ENCODE measurements around the gene DRAP1. TPM values are rescaled to one million over a fixed set of nuclear protein-coding genes. Genes with fewer than 3 reads are reported as not detected.

DRAP1 gene
- total RNA-seq, 1 donor from 2014 or later = 68.5 TPM

DNA sequence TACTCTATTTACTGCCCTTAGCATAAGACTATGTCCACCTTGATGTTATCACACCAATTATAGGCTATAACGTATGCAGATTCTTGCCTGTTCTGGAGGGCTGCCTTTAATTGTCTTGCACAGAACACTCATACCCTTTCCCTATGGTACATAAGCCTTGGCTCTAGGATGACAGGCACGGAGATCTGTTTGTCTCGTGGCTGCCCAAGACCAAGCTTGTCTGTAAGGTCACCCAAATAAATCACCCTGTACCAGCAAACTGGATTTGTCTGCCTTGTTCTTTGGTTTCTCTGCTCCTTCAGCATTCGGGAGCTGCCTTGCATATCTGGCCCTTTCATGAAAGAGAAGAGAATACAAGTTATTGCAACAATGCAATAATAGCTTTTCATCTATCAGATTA lies 18.5 kb downstream of the DRAP1 start:
- no peak overlapping the region for H3K4me3 Mint-ChIP-seq
- H3K4me1 Mint-ChIP-seq = peaks cover 3% of the 10 kb centered on the region
- DNase-seq (ENCODE audit: low spot score in 2 of 2, unreplicated experiment in 2 of 2) = no peak
- no peaks in the 10 kb centered on the region for H3K9me3 Mint-ChIP-seq
- TF ChIP-seq, protein P1, sequence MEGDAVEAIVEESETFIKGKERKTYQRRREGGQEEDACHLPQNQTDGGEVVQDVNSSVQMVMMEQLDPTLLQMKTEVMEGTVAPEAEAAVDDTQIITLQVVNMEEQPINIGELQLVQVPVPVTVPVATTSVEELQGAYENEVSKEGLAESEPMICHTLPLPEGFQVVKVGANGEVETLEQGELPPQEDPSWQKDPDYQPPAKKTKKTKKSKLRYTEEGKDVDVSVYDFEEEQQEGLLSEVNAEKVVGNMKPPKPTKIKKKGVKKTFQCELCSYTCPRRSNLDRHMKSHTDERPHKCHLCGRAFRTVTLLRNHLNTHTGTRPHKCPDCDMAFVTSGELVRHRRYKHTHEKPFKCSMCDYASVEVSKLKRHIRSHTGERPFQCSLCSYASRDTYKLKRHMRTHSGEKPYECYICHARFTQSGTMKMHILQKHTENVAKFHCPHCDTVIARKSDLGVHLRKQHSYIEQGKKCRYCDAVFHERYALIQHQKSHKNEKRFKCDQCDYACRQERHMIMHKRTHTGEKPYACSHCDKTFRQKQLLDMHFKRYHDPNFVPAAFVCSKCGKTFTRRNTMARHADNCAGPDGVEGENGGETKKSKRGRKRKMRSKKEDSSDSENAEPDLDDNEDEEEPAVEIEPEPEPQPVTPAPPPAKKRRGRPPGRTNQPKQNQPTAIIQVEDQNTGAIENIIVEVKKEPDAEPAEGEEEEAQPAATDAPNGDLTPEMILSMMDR (IDR thresholded peaks at IDR 0.05; ENCODE audit: unreplicated experiment) = no peak
- peaks cover 22% of the 10 kb centered on the region for H3K27me3 Mint-ChIP-seq (ENCODE audit: low read depth)
- H3K27ac Mint-ChIP-seq = no peak overlapping the region
- H3K36me3 Mint-ChIP-seq = no peaks in the 10 kb centered on the region

DNA sequence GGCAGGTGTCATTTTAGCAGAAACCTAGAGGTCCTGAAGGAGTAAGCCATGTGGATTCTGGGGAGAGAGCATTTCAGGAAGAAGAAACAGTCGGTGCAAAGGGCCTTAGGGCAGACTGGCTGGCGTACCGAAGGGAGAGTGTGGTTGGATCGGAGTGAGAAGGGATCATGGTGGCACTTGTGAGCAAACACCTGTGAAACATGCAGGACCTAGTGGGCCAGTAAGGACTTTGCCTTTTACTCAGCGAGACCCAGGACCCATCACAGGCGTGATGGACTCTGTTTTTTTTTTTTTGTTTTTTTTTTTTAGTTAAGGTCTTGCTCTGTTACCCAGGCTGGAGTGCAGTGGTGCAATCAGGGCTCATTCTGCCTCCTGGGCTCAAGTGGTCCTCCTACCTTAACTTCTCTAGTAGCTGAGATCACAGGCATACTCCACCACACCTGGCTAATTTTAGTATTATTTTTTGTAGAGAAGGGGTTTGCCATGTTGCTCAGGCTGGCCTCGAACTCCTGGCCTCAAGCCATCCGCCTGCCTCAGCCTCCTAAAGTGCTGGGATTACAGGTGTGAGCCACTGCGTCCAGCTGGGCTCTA lies 22.6 kb downstream of the DRAP1 start:
- DNase-seq (ENCODE audit: low spot score in 2 of 2, unreplicated experiment in 2 of 2) = no peak
- H3K9me3 Mint-ChIP-seq = no peaks in the 10 kb centered on the region
- H3K27me3 Mint-ChIP-seq (ENCODE audit: low read depth) = peaks cover 22% of the 10 kb centered on the region
- no peaks in the 10 kb centered on the region for H3K4me1 Mint-ChIP-seq
- TF ChIP-seq, protein P1 (IDR thresholded peaks at IDR 0.05; ENCODE audit: unreplicated experiment) = no peak
- no peak overlapping the region for H3K27ac Mint-ChIP-seq
- H3K4me3 Mint-ChIP-seq = no peak overlapping the region
- H3K36me3 Mint-ChIP-seq = no peaks in the 10 kb centered on the region

DNA sequence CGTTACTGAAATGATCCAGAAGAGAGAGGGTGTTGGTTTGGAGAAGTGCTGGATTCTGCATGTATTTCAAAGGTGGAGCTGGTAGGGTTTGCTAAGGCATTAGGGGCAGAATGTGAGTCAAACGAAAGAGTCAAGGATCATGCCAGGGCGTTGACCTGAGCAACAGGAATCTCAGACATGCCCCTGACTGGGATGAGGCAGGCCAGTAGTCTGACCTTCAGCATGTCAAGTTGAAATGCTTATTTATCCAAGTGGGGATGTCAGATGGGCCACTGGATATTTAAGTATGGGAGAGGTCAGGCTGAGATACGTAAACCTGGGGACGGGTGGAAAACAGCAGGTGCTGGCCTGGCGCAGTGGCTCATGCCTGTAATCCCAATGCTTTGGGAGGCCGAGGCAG lies 23.3 kb downstream of the DRAP1 start:
- Mint-ChIP-seq H3K36me3 (no peaks in the 10 kb centered on the region), H3K4me1 (no peaks in the 10 kb centered on the region), H3K27ac (no peak overlapping the region), H3K27me3 (ENCODE audit: low read depth) (peaks cover 23% of the 10 kb centered on the region), H3K9me3 (no peaks in the 10 kb centered on the region), H3K4me3 (no peak overlapping the region)
- DNase-seq (ENCODE audit: low spot score in 2 of 2, unreplicated experiment in 2 of 2) = no peak
- TF ChIP-seq, protein P1 (IDR thresholded peaks at IDR 0.05; ENCODE audit: unreplicated experiment) = no peak

DNA sequence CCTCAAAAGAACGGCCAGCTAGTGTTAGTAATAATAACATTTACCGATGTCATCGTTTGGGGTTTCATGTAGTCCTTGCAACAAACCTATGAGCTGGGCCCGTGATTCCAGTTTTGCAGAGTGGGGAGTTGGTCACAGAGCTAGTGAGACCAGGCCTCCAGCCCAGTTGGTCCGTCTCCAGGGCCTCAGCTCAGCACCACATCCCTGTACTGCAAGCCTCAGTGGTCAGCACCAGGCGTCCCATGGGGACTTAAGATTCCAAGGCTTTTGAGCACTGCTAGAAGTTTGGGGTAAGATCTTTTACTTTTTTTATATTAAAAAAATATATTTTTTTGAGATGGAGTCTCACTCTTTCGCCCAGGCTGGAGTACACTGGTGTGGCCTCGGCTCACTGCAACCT lies 25.0 kb downstream of the DRAP1 start:
- Mint-ChIP-seq H3K9me3 (no peaks in the 10 kb centered on the region), H3K36me3 (no peaks in the 10 kb centered on the region), H3K27ac (no peak overlapping the region), H3K4me3 (no peak overlapping the region), H3K27me3 (ENCODE audit: low read depth) (peaks cover 27% of the 10 kb centered on the region), H3K4me1 (no peaks in the 10 kb centered on the region)
- no peak for DNase-seq (ENCODE audit: low spot score in 2 of 2, unreplicated experiment in 2 of 2)
- TF ChIP-seq, protein P1 (IDR thresholded peaks at IDR 0.05; ENCODE audit: unreplicated experiment) = no peak

DNA sequence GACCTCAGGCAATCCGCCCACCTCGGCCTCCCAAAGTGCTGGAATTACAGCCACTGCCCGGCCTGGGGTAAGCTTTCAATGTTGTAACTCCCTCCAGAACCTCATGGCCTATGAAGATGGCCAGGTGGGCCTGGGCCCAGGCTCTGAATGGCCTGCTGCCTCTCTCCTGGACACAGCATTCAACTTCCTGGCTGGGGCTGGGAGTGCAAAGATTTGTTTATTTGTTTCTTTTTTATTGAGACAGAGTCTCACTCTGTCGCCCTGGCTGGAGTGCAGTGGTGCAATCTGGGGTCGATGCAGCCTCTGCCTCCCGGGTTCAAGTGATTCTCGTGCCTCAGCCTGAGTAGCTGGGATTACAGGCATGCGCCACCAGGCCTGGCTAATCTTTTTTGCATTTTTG lies 25.5 kb downstream of the DRAP1 start:
- Mint-ChIP-seq H3K27me3 (ENCODE audit: low read depth) (peaks cover 27% of the 10 kb centered on the region), H3K9me3 (no peaks in the 10 kb centered on the region), H3K4me3 (no peak overlapping the region)

More for the DNA sequence above, 25.5 kb downstream of the DRAP1 start:
- Mint-ChIP-seq H3K4me1 (no peaks in the 10 kb centered on the region), H3K27ac (no peak overlapping the region), H3K36me3 (no peaks in the 10 kb centered on the region)
- TF ChIP-seq, protein P1 (IDR thresholded peaks at IDR 0.05; ENCODE audit: unreplicated experiment) = no peak
- no peak for DNase-seq (ENCODE audit: low spot score in 2 of 2, unreplicated experiment in 2 of 2)

Measured in mesothelial cell of epicardium (in vitro differentiated cells).